GM23338 (cell line): ENCODE measurements around the gene DDX24.

Source experiments
- CREB1 ChIP-seq: fragments of 250-450 bp; sonication (Bioruptor Pico); IDR thresholded peaks from 2 replicates; pipeline ENCODE4 v1.5.0; 2020; ENCODE audit warnings: low read depth, mild to moderate bottlenecking, moderate library complexity
- CTCF ChIP-seq, 2 experiments: fragments of 200-600 bp in 1 of 2; sonication (generic) in 1 of 2; conservative IDR thresholded peaks; 2 replicates each; pipeline versions ENCODE4 v1.5.1 to v1.6.1; 2016 to 2017; ENCODE audit warnings: antibody characterized with exemption in 2 of 2, low read depth in 2 of 2, mild to moderate bottlenecking in 2 of 2, moderate library complexity in 1 of 2
- EZH2 ChIP-seq: fragments of 200-600 bp; sonication (generic); IDR thresholded peaks from one replicate; pipeline ENCODE4 v1.8.0; 2017; ENCODE audit warnings: antibody characterized with exemption, mild to moderate bottlenecking, low read depth; ENCODE audit not compliant: unreplicated experiment
- EZH2phosphoT487 ChIP-seq: fragments of 200-600 bp; sonication (generic); IDR thresholded peaks from one replicate; pipeline ENCODE4 v1.8.1; 2018; ENCODE audit warnings: antibody characterized with exemption; ENCODE audit not compliant: unreplicated experiment
- POLR2AphosphoS5 ChIP-seq: IDR thresholded peaks from 2 replicates; pipeline ENCODE4 v1.6.1; 2016; ENCODE audit warnings: antibody characterized with exemption, low read depth
- TF ChIP-seq, protein P1 (sequence below): IDR thresholded peaks from one replicate; pipeline ENCODE4 v1.6.1; 2018; ENCODE audit warnings: antibody characterized with exemption; ENCODE audit not compliant: unreplicated experiment

DNA sequence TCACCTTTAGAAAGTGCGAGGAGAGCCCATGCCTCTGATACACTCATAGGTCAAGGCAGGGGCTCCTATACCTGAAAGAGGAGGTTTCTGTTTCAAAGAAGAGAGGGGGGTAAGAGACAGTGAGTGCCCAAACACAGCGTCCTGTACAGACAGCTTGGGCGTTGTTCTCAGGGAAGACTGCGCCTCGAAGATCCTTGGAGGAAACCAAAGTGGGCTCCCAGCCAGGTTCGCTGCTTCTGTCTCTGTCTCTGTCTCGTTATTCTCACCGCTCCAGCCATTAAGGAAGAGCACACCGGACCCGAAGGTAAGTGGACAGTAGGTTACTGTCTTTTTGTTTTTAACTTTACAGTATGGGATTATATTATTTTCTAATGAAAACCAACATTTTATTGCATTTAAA lies 23.7 kb upstream of the DDX24 start:
- TF ChIP-seq CTCF (conservative IDR thresholded peaks at IDR 0.05; ENCODE audit: low read depth in 2 of 2) (no peak), EZH2phosphoT487 (no peak), POLR2AphosphoS5 (no peak), EZH2 (no peak), CREB1 (no peak)
- TF ChIP-seq, protein P1, sequence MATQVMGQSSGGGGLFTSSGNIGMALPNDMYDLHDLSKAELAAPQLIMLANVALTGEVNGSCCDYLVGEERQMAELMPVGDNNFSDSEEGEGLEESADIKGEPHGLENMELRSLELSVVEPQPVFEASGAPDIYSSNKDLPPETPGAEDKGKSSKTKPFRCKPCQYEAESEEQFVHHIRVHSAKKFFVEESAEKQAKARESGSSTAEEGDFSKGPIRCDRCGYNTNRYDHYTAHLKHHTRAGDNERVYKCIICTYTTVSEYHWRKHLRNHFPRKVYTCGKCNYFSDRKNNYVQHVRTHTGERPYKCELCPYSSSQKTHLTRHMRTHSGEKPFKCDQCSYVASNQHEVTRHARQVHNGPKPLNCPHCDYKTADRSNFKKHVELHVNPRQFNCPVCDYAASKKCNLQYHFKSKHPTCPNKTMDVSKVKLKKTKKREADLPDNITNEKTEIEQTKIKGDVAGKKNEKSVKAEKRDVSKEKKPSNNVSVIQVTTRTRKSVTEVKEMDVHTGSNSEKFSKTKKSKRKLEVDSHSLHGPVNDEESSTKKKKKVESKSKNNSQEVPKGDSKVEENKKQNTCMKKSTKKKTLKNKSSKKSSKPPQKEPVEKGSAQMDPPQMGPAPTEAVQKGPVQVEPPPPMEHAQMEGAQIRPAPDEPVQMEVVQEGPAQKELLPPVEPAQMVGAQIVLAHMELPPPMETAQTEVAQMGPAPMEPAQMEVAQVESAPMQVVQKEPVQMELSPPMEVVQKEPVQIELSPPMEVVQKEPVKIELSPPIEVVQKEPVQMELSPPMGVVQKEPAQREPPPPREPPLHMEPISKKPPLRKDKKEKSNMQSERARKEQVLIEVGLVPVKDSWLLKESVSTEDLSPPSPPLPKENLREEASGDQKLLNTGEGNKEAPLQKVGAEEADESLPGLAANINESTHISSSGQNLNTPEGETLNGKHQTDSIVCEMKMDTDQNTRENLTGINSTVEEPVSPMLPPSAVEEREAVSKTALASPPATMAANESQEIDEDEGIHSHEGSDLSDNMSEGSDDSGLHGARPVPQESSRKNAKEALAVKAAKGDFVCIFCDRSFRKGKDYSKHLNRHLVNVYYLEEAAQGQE = no peak
